ENCODE measurements around the gene QTRT2.

The QTRT2 gene

DNA sequence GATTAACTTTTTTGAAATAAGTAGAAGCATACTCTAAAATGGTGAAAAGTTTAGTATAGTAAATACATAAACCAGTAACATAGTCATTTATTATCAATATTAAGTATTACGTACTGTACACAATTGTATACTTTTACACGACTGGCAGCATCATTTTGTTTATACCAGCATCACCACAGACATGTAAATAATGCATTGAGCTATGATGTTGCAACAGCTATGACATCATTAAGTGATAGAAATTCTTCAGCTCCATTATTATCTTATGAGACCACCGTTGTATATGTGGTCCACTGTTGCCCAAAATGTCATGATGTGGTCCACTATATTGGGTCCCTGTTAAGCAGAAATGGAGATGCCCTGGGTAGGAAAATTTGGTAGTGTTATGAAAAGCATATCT is 71.0 kb downstream of the QTRT2 start:
- DNase-seq, result no peak

DNA sequence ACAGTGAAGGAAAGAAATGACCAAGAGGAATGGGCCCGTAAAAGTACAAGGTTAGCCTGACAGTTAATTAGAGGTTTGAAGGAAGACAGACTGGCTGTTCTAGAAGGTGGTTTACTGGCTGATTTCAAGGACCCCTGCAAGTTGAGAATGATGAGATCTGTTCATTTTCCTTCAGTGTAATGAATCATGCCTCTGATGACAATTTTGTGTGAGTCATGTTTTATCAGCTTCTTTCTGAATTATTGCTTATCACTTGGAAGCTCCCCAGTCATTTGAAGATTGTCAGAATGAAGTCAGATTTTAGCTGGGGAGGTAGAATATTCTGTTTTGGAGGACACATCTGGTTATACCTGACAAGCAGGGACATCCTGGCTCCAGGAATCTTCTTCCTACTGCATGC is 71.7 kb downstream of the QTRT2 start:
- no peak for DNase-seq

DNA sequence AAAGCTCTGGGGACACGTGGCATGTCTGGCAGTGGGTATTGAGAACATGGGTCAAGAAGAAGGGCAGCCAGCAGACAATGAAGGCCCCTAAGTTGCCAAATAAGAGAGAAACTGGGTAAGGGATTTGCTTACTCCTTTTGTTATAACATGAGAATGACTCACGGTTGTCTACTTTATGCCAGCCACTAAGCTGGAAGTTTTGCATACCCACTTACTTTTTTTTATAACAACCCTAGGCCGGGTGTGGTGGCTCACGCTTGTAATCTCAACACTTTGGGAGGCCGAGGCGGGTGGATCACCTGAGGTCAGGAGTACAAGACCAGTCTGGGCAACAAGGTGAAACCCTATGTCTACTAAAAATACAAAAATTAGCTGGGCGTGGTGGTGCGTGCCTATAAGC is 72.3 kb downstream of the QTRT2 start:
- no peak for DNase-seq

DNA sequence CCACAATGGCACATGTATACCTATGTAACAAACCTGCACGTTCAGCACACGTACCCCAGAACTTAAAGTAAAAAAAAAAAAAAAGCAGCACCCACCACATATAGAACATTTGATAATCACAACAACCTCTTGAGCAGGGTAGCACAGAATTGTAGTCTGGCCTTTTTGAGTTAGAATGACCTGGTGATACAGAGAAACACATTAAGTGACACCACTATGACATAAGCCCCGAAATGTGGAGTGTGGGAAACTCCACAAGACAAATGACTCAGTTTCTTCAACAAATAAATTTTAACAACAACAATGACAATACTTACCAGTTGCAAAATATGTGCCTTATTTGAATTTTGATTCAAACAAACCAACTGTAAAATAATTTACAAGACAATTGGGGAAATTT is 76.0 kb downstream of the QTRT2 start:
- DNase-seq, result no peak

DNA sequence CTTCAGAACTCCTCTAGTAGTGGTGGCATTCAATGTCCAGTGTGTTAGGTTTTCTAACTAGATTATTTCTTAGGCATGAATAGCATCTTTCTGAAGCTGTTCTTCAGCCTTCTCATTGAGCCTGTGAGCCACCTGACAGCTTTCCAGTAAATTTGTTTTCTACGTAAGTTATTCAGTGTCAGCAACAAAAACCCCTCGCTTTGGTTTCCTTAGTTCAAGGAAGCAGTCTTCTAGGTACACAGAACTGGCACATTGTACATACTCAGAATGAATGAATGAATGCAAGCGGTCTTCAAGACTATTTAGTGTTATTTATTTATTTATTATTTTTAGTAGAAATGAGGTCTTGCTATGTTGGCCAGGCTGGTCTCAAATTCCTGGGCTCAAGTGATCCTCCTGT is 77.4 kb downstream of the QTRT2 start:
- no peak for DNase-seq

All from activated CD4-positive, alpha-beta T cell treated with anti-CD3 and anti-CD28 coated beads for 1 hour (primary cell).